Natural killer cell (primary cell): ENCODE results near the gene CFAP68. TPM values are rescaled to one million over a fixed set of nuclear protein-coding genes. Genes with fewer than 3 reads are reported as not detected.

Experiments
- ATAC-seq, 3 donors: fragments of 150-1000 bp in 2 of 3; fragments of 200-7000 bp in 1 of 3; cut with Tn5 transposase; 1 replicate in 1 of 3; 2 replicates in 2 of 3; pipeline ENCODE4 v1.10.0; 2021; ENCODE audit warnings: mild to moderate bottlenecking in 2 of 3, moderate library complexity in 2 of 3
- DNase-seq, 2 donors: peaks; one replicate each; pipeline versions ENCODE4 v3.0.0 to v3.0.0-alpha.2; 2013 to 2021; ENCODE audit warnings: mixed read lengths in 1 of 2
- H3K27ac ChIP-seq: one replicate; pipeline ENCODE4 v1.5.1; 2013; ENCODE audit warnings: mild to moderate bottlenecking, low read length
- H3K27me3 ChIP-seq: one replicate; pipeline ENCODE4 v1.6.1; 2013; ENCODE audit warnings: low read length; ENCODE audit not compliant: control insufficient read depth, insufficient read depth
- H3K36me3 ChIP-seq: one replicate; pipeline ENCODE4 v1.6.1; 2013; ENCODE audit warnings: low read length; ENCODE audit not compliant: control insufficient read depth, insufficient read depth
- H3K4me1 ChIP-seq: one replicate; pipeline ENCODE4 v1.6.1; 2013; ENCODE audit warnings: low read length; ENCODE audit not compliant: control insufficient read depth, insufficient read depth
- H3K4me3 ChIP-seq: one replicate; pipeline ENCODE4 v1.5.1; 2013; ENCODE audit warnings: low read length
- H3K9me3 ChIP-seq: one replicate; pipeline ENCODE4 v1.6.1; 2013; ENCODE audit warnings: low read length; ENCODE audit not compliant: control insufficient read depth, insufficient read depth
- H3K27ac Mint-ChIP-seq, 2 donors: one replicate each; pipeline ENCODE4 v1.8.0; 2022; ENCODE audit warnings: mild to moderate bottlenecking in 2 of 2, mixed read lengths in 2 of 2, moderate library complexity in 1 of 2
- H3K27me3 Mint-ChIP-seq, 2 donors: one replicate each; pipeline ENCODE4 v1.8.0; 2022; ENCODE audit warnings: low read depth in 2 of 2, mixed read lengths in 2 of 2
- H3K36me3 Mint-ChIP-seq: one replicate; pipeline ENCODE4 v1.8.0; 2022; ENCODE audit warnings: mixed read lengths
- H3K4me1 Mint-ChIP-seq, 2 donors: one replicate each; pipeline ENCODE4 v1.8.0; 2022; ENCODE audit warnings: mixed read lengths in 2 of 2
- H3K4me3 Mint-ChIP-seq: one replicate; pipeline ENCODE4 v1.8.0; 2022; ENCODE audit warnings: mild to moderate bottlenecking, moderate library complexity, mixed read lengths
- H3K9me3 Mint-ChIP-seq, 2 donors: one replicate each; pipeline ENCODE4 v1.8.0; 2022; ENCODE audit warnings: mixed read lengths in 2 of 2
- CTCF ChIP-seq: fragments of 200-600 bp; IDR thresholded peaks from one replicate; pipeline ENCODE4 v1.8.0; 2022; ENCODE audit warnings: antibody characterized with exemption
- WGBS: methylation state at CpG from one replicate; pipeline ENCODE4 v1.1.7; 2013; ENCODE audit warnings: missing lambda C conversion rate; ENCODE audit not compliant: insufficient coverage; 5-methylcytosine and 5-hydroxymethylcytosine counted together
- intact Hi-C: fragments of 100-400 bp; cut with micrococcal nuclease; formaldehyde crosslinking; loops from one replicate; pipeline ENCODE4 v1.14.2; 2022
- total RNA-seq, 4 donors: library from RNA; stranded (reverse); fragments of 120-200 nt in 1 of 4; gene quantifications; one replicate each; pipeline versions ENCODE4 v1.2.3 to v1.2.4, GENCODE V29; 2013 to 2022

Gene CFAP68
- 1 to 10 TPM; 5.9 to 9.2 (median 7.6) TPM for total RNA-seq
- total RNA-seq (2013) = 15.5 TPM

GRCh38 chr11:111878849-111879636 lies at the start of gene CFAP68, which contains the start of gene FDXACB1:
CFAP68 (plus strand) TSS chr11:111879541; CDS start chr11:111879561, 20 bp downstream.
FDXACB1 (minus strand) TSS chr11:111879165; CDS start chr11:111879132, 33 bp downstream.
- H3K9me3 Mint-ChIP-seq = no peaks in the 10 kb centered on the region
- no peaks in the 10 kb centered on the region for H3K36me3 Mint-ChIP-seq
- peak within 1 kb of the TSS; percentile 99 for H3K4me3 Mint-ChIP-seq
- Histone ChIP-seq H3K9me3 (no peaks in the 10 kb centered on the region), H3K4me1 (peaks cover 13% of the 10 kb centered on the region), H3K27ac (peak within 1 kb of the TSS; percentile 99), H3K4me3 (peak within 1 kb of the TSS; percentile 78), H3K36me3 (peaks cover 3% of the 10 kb centered on the region), H3K27me3 (no peaks in the 10 kb centered on the region)
- peaks cover 19 to 24% of the 10 kb centered on the region in 2 donors for H3K4me1 Mint-ChIP-seq
- intact Hi-C loops = loop anchor here (1.0 to 2.0 kb wide), 6 partner anchors 8 to 207 kb away; partner anchors contain the start of genes ALG9, PPP2R1B, SDHD and TIMM8B
- DNase-seq (peak; percentile 94 to 98), ATAC-seq (peak; percentile 87 to 94 (median 87))
- peak within 1 kb of the TSS; percentile 98 to 100 for H3K27ac Mint-ChIP-seq
- WGBS = under 1% methylated on average over 55 of the region's 55 CpGs
- peak; percentile 99 for TF ChIP-seq CTCF
- H3K27me3 Mint-ChIP-seq = no peaks in the 10 kb centered on the region

GRCh38 chr11:111833524-111833923 lies 45.8 kb upstream of the CFAP68 start:
- Histone ChIP-seq H3K36me3 (peaks cover 41% of the 10 kb centered on the region), H3K9me3 (no peaks in the 10 kb centered on the region)
- 96% methylated on average over 4 of the region's 4 CpGs for WGBS

GRCh38 chr11:111834432-111835163 lies 44.7 kb upstream of the CFAP68 start:
- H3K4me1 ChIP-seq = no peaks in the 10 kb centered on the region
- no peak overlapping the region for H3K27ac ChIP-seq
- peaks cover 41% of the 10 kb centered on the region for H3K36me3 ChIP-seq
- no peak for TF ChIP-seq CTCF
- Mint-ChIP-seq H3K9me3 (no peaks in the 10 kb centered on the region), H3K36me3 (peaks cover 25% of the 10 kb centered on the region), H3K27ac (no peak overlapping the region), H3K4me3 (no peak overlapping the region), H3K27me3 (no peaks in the 10 kb centered on the region), H3K4me1 (peaks cover 0 to 5% of the 10 kb centered on the region in 2 donors)
- no peak overlapping the region for H3K4me3 ChIP-seq
- intact Hi-C loops = no loop called here
- 93% methylated on average over 3 of the region's 3 CpGs for WGBS
- no peaks in the 10 kb centered on the region for H3K27me3 ChIP-seq
- no peak for ATAC-seq
- H3K9me3 ChIP-seq = no peaks in the 10 kb centered on the region
- no peak for DNase-seq

More at GRCh38 chr11:111833524-111833923, 45.8 kb upstream of the CFAP68 start:
- H3K9me3 Mint-ChIP-seq = no peaks in the 10 kb centered on the region
- H3K4me3 ChIP-seq = no peak overlapping the region
- no peaks in the 10 kb centered on the region for H3K27me3 ChIP-seq
- no peak overlapping the region for H3K27ac ChIP-seq
- no peak for ATAC-seq
- no peak for TF ChIP-seq CTCF
- no peak overlapping the region for H3K27ac Mint-ChIP-seq
- intact Hi-C loops = no loop called here
- no peak overlapping the region for H3K4me3 Mint-ChIP-seq
- H3K4me1 Mint-ChIP-seq = peaks cover 0 to 5% of the 10 kb centered on the region in 2 donors
- no peaks in the 10 kb centered on the region for H3K27me3 Mint-ChIP-seq
- H3K4me1 ChIP-seq = no peaks in the 10 kb centered on the region
- no peak for DNase-seq
- H3K36me3 Mint-ChIP-seq = peaks cover 32% of the 10 kb centered on the region
